RWPE1 (cell line): ENCODE measurements around the gene ABCC11.
A peak's percentile ranks its signal among the peaks of the same experiment; 100 is the strongest.

Source experiments
- CTCF ChIA-PET: fragments of 350-600 bp; sonication (Branson Sonifier 250); formaldehyde crosslinking; extraction: SDS; loops from one replicate; lab custom pipeline; 2021; lab: Yijun Ruan, JAX
- POLR2A ChIA-PET: fragments of 400-600 bp; formaldehyde crosslinking; extraction: SDS; loops from one replicate; lab custom pipeline; 2020; ENCODE audit warnings: antibody characterized with exemption; ENCODE audit not compliant: low non-redundant PET; lab: Yijun Ruan, JAX
- DNase-seq: peaks from one replicate; pipeline ENCODE4 v3.0.0; 2012; ENCODE audit warnings: low spot score
- H3K27ac ChIP-seq: fragments of 450-650 bp; 2 replicates; pipeline ENCODE4 v1.5.1; 2017
- CTCF ChIP-seq: fragments of 450-650 bp; conservative IDR thresholded peaks from 2 replicates; pipeline ENCODE4 v1.5.1; 2017; ENCODE audit warnings: low read depth, mild to moderate bottlenecking

Gene ABCC11

GRCh38 chr16:48261569-48261968 is 14.2 kb upstream of the ABCC11 start:
- no peak for TF ChIP-seq CTCF
- POLR2A ChIA-PET = interaction anchor here (0.5 kb wide), 1 partner anchor 45 kb away, joined by 3 read pairs; no protein-coding TSS in a partner anchor
- no peak for DNase-seq
- no peak overlapping the region for H3K27ac ChIP-seq
- CTCF ChIA-PET = interaction anchor here (0.6 kb wide), 1 partner anchor 238 kb away, joined by 3 read pairs; no protein-coding TSS in a partner anchor

- TF ChIP-seq CTCF = no peak
- DNase-seq = no peak
- POLR2A ChIA-PET = no interaction called here
- CTCF ChIA-PET = interaction anchor here (0.6 kb wide), 2 partner anchors 8 to 152 kb away, joined by 3 to 7 read pairs; no protein-coding TSS in a partner anchor
- H3K27ac ChIP-seq = no peak overlapping the region
Observed at GRCh38 chr16:48256579-48257177, 9.3 kb upstream of the ABCC11 start.

- POLR2A ChIA-PET = no interaction called here
Observed at GRCh38 chr16:48252013-48252412, 4.7 kb upstream of the ABCC11 start.

GRCh38 chr16:48250520-48251278 is 3.4 kb upstream of the ABCC11 start:
- ChIA-PET CTCF (interaction anchor here (0.6 kb wide), 1 partner anchor 126 kb away, joined by 7 read pairs; no protein-coding TSS in a partner anchor), POLR2A (no interaction called here)
- no peak for DNase-seq

More at GRCh38 chr16:48252013-48252412, 4.7 kb upstream of the ABCC11 start:
- no peak for TF ChIP-seq CTCF
- CTCF ChIA-PET = no interaction called here
- DNase-seq = no peak
- no peak overlapping the region for H3K27ac ChIP-seq

DNA sequence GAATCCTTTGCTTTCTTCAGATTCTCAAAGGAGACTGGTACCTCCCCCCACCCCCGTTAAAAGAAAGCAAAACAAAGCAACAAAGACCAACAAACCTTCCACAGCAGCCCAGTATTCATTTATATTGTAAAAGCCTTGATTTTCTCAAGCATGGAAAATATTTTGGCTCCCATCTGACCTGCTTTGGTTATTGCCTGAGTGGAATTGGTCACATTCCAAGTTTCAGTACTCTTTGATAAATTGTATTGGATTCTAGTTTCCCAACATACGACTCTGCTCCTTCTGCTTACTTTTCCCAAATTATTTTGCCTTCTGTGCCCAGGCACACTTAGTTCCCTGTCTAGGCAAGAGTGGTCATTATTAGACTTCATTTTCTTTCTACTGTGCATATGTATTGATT is 1.3 kb downstream of the ABCC11 start:
- no peak for DNase-seq
- CTCF ChIA-PET = no interaction called here
- POLR2A ChIA-PET = no interaction called here
- no peak for TF ChIP-seq CTCF
- no peak overlapping the region for H3K27ac ChIP-seq

More at GRCh38 chr16:48250520-48251278, 3.4 kb upstream of the ABCC11 start:
- H3K27ac ChIP-seq = no peak overlapping the region
- no peak for TF ChIP-seq CTCF

- H3K27ac ChIP-seq = peak overlapping the region; percentile 89
- ChIA-PET CTCF (interaction anchor here (0.7 kb wide), 1 partner anchor 696 kb away, joined by 6 read pairs; no protein-coding TSS in a partner anchor), POLR2A (no interaction called here)
- no peak for DNase-seq
- TF ChIP-seq CTCF = no peak
Observed at GRCh38 chr16:48244863-48245195, 2.5 kb downstream of the ABCC11 start.
